AG09309 (cell line): ENCODE results near the gene ZNHIT2.

Source experiments
- DNase-seq: peaks from one replicate; pipeline ENCODE4 v3.0.0-alpha.2; 2010; ENCODE audit warnings: low read depth
- H3K4me3 ChIP-seq: 2 replicates; pipeline ENCODE4 v1.5.1; 2011; ENCODE audit warnings: mild to moderate bottlenecking, low read depth, low read length, moderate library complexity; ENCODE audit not compliant: control insufficient read depth
- CTCF ChIP-seq: IDR thresholded peaks from 2 replicates; pipeline ENCODE4 v1.5.1; 2011; ENCODE audit warnings: mild to moderate bottlenecking, low read depth, low read length, inconsistent platforms; ENCODE audit not compliant: insufficient read depth, control insufficient read depth; ENCODE audit errors: missing control alignments

ZNHIT2 gene

DNA sequence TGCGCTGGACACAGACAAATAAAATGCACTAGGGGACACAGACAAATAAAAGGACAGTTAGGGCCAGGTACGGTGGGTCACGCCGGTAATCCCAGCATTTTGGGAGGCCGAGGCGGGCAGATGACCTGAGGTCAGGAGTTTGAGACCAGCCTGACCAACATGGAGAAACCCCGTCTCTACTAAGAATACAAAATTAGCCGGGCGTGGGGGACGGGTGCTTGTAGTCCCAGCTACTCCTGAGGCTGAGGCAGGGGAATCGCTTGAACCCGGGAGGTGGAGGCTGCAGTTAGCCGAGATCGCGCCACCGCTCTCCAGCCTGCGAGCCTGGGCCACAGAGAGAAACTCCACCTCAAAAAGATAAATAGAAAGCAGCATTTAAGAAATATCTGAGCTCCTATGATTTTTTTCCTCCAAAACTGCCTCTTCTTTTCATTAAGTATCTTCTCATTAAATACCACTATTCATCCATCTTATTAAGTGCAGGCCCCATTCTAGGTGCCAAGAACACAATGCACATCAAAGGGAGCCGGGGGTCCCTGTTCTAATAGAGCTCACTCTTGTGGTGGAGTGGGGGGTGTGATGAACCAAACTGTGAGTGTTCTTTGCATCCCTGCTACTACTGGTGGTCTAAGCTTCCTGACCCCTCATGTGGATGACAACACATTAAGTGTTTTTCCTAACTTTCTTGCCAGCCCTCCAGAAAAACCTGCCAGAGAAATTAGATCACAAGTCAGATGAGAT lies 766 bp upstream of the ZNHIT2 start:
- no peak overlapping the region for H3K4me3 ChIP-seq
- no peak for TF ChIP-seq CTCF
- DNase-seq, result no peak

DNA sequence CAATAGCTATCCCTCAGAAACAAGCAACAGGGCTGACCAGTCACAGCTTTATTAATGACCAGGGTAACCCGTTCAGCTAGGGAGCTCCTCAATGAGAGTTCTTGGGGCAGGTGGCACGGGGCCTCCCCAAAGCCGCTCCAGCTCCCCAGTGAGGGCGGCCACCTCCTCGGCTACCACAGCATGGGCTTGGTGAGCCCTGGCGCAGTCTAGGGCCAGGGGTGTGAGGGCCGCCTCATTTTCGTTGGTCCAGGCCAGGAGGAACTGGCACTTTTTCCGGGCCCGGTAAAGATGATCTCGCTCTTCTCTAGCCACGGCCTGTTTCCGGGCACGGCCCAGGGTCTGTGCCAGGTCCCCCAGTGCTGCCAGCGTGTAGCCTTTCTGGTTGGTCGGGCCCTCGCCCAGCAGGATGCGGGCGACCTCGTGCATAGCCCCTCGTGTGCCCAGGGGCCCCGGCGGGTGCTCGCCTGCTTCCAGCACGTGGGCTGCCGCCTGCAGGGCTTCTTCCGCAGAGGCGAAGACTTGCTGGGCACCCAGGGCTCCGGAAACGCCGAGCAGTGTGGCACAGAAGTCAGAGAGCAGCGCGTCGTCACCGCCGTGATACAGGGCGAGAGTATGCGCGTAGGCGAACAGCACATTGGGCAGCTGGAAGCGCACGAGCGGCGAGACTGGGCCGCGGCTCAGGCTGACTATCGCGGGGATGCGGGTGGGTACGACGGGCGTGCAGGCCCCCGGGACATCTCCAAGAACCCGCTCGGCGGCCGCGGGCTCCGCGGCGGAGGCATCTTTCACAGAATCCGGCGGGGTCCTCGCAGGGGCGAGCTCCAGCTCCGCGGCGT lies 913 bp downstream of the ZNHIT2 start:
- peak overlapping the region; percentile 63 for H3K4me3 ChIP-seq
- no peak for DNase-seq
- peak; percentile 4 for TF ChIP-seq CTCF

GRCh38 chr11:65115361-65116082 lies 2.0 kb downstream of the ZNHIT2 start:
- no peak for TF ChIP-seq CTCF
- DNase-seq, result no peak
- no peak overlapping the region for H3K4me3 ChIP-seq

GRCh38 chr11:65114538-65115171 lies 2.8 kb downstream of the ZNHIT2 start:
- no peak for DNase-seq
- H3K4me3 ChIP-seq, result no peak overlapping the region
- no peak for TF ChIP-seq CTCF

- H3K4me3 ChIP-seq, result no peak overlapping the region
- TF ChIP-seq CTCF, result no peak
- no peak for DNase-seq
Observed at GRCh38 chr11:65113839-65114238, 3.7 kb downstream of the ZNHIT2 start.

DNA sequence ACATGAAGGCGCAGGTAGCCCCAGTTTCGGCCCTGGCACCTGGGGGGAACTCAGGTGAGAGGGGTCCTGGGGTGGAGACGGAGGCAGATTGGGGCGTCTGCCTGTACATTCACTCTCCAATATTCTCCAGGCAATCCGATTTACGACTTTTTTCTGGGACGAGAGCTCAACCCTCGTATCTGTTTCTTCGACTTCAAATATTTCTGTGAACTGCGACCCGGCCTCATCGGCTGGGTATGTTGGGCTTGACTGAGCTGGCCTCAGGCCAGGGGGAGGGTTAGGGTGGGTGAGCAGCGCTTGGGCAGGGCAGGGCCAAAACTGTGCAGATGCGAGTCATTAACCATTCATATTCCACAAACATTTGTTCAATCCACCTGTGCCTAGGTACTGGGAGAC lies 4.1 kb downstream of the ZNHIT2 start:
- no peak for DNase-seq
- no peak for TF ChIP-seq CTCF
- H3K4me3 ChIP-seq, result no peak overlapping the region; the same call in 1 of the 2 replicates
